Stimulated activated CD8-positive, alpha-beta memory T cell treated with anti-CD3 and anti-CD28 coated beads, Interleukin-2, amount 100 ng/mL, for 1 hour (primary cell): ENCODE measurements around the gene TXNRD1.
"Not testable (repeated sequence)": the region's sequence is repeated elsewhere in the genome, so short reads cannot be mapped to it uniquely, and the experiment has no call there.

Experiments used
- DNase-seq, 2 donors: peaks; one replicate each; pipeline ENCODE4 v3.0.0-alpha.2; 2020; ENCODE audit warnings: low read depth in 2 of 2

TXNRD1 gene

GRCh38 chr12:104304261-104305009, 88.9 kb downstream of the TXNRD1 start:
- DNase-seq = no peak

- DNase-seq = no peak
Measured at GRCh38 chr12:104305349-104305748, 89.8 kb downstream of the TXNRD1 start.

- DNase-seq = no peak
Measured at GRCh38 chr12:104306376-104306775, 90.8 kb downstream of the TXNRD1 start.

- no peak for DNase-seq
Measured at GRCh38 chr12:104306943-104307654, 91.5 kb downstream of the TXNRD1 start.

GRCh38 chr12:104307655-104308000, 92.0 kb downstream of the TXNRD1 start:
- no peak for DNase-seq

- no peak for DNase-seq
Measured at GRCh38 chr12:104309446-104309993, 93.9 kb downstream of the TXNRD1 start.

GRCh38 chr12:104310751-104311633, 95.4 kb downstream of the TXNRD1 start:
- no peak for DNase-seq

- DNase-seq = no peak
Measured at GRCh38 chr12:104312202-104312601, 96.6 kb downstream of the TXNRD1 start.

- no peak for DNase-seq
Measured at GRCh38 chr12:104312654-104313053, 97.1 kb downstream of the TXNRD1 start.

- no peak for DNase-seq
Measured at GRCh38 chr12:104313568-104314241, 98.1 kb downstream of the TXNRD1 start.

- DNase-seq = no peak
Measured at GRCh38 chr12:104314242-104314614, 98.6 kb downstream of the TXNRD1 start.

- DNase-seq = no peak
Measured at GRCh38 chr12:104315326-104316224, 100.0 kb downstream of the TXNRD1 start.

- no peak for DNase-seq
Measured at GRCh38 chr12:104316936-104317335, 101.4 kb downstream of the TXNRD1 start.

- DNase-seq = no peak
Measured at GRCh38 chr12:104317538-104318210, 102.1 kb downstream of the TXNRD1 start.

GRCh38 chr12:104319028-104319427, 103.4 kb downstream of the TXNRD1 start:
- no peak for DNase-seq

GRCh38 chr12:104319918-104320626, 104.5 kb downstream of the TXNRD1 start:
- DNase-seq = no peak

GRCh38 chr12:104320627-104321024, 105.0 kb downstream of the TXNRD1 start:
- no peak for DNase-seq

- DNase-seq = no peak
Measured at GRCh38 chr12:104321949-104322348, 106.4 kb downstream of the TXNRD1 start.

GRCh38 chr12:104322533-104322932, 107.0 kb downstream of the TXNRD1 start:
- not testable (repeated sequence) for DNase-seq
